H1 (cell line): ENCODE data around the gene ARL14. TPM values are rescaled to one million over a fixed set of nuclear protein-coding genes. Genes with fewer than 3 reads are reported as not detected.

Experiments
- CTCF ChIA-PET: fragments of 300-600 bp; sonication (Branson Sonifier 250); formaldehyde crosslinking; loops from one replicate; lab custom pipeline; 2021; ENCODE audit not compliant: partially characterized antibody; lab: Charles Lee
- POLR2A ChIA-PET: fragments of 300-600 bp; sonication (Branson Sonifier 250); formaldehyde crosslinking; loops from one replicate; lab custom pipeline; 2021; ENCODE audit warnings: inconsistent platforms; ENCODE audit not compliant: partially characterized antibody; lab: Charles Lee
- DNase-seq, 2 experiments: peaks; one replicate each; pipeline versions ENCODE4 v3.0.0 to v3.0.0-alpha.2; 2010 to 2022; ENCODE audit warnings: low spot score in 2 of 2, low read depth in 1 of 2, mixed read lengths in 1 of 2
- FAIRE-seq: peaks from 2 replicates; lab custom pipeline; 2011; peaks lifted over from hg19 to GRCh38; lab: Jason Lieb, UNC
- H2AFZ ChIP-seq: 2 replicates; pipeline ENCODE4 v1.8.1; 2012; ENCODE audit warnings: low read length, inconsistent platforms
- H2AK5ac ChIP-seq: 2 replicates; pipeline ENCODE4 v1.6.1; 2013; ENCODE audit warnings: low read depth, low read length
- H2BK120ac ChIP-seq: replicated peaks from 2 replicates; pipeline ENCODE3; 2013; ENCODE audit warnings: low read depth, low read length, inconsistent platforms
- H2BK12ac ChIP-seq: 2 replicates; pipeline ENCODE4 v1.6.1; 2013; ENCODE audit warnings: low read depth, low read length
- H2BK15ac ChIP-seq: 2 replicates; pipeline ENCODE4 v1.6.1; 2013; ENCODE audit warnings: low read length
- H2BK20ac ChIP-seq: 2 replicates; pipeline ENCODE4 v1.6.1; 2013; ENCODE audit warnings: low read length
- H2BK5ac ChIP-seq: 2 replicates; pipeline ENCODE4 v1.6.1; 2013; ENCODE audit warnings: low read depth, low read length
- H3K14ac ChIP-seq: 2 replicates; pipeline ENCODE4 v1.6.1; 2013; ENCODE audit warnings: inconsistent platforms; ENCODE audit not compliant: insufficient read length
- H3K18ac ChIP-seq: 2 replicates; pipeline ENCODE4 v1.6.1; 2013; ENCODE audit warnings: low read length; ENCODE audit errors: extremely low read depth
- H3K23ac ChIP-seq: 2 replicates; pipeline ENCODE4 v1.6.1; 2013; ENCODE audit warnings: inconsistent platforms; ENCODE audit not compliant: insufficient read length
- H3K23me2 ChIP-seq: 2 replicates; pipeline ENCODE4 v1.6.1; 2013; ENCODE audit warnings: low read depth, low read length
- H3K27ac ChIP-seq: 2 replicates; pipeline ENCODE4 v1.6.1; 2011; ENCODE audit warnings: low read depth, low read length, inconsistent platforms
- H3K27me3 ChIP-seq, 4 experiments: replicated peaks in 1 of 4; 1 replicate in 1 of 4; 2 replicates in 3 of 4; pipeline versions ENCODE4 v1.6.1 to v1.8.1; 2011 to 2013; ENCODE audit warnings: low read length in 3 of 4, mild to moderate bottlenecking in 3 of 4, inconsistent platforms in 2 of 4, mixed read lengths in 2 of 4, moderate library complexity in 1 of 4; ENCODE audit not compliant: control insufficient read depth in 3 of 4, insufficient read depth in 3 of 4; ENCODE audit errors: extremely low read depth in 1 of 4
- H3K36me3 ChIP-seq, 4 experiments: 2 replicates each; pipeline versions ENCODE4 v1.6.1 to v1.8.1; 2011 to 2013; ENCODE audit warnings: mild to moderate bottlenecking in 4 of 4, low read length in 3 of 4, moderate library complexity in 2 of 4, control low read depth in 1 of 4, inconsistent platforms in 1 of 4; ENCODE audit not compliant: insufficient read depth in 4 of 4, control insufficient read depth in 2 of 4
- H3K4ac ChIP-seq: replicated peaks from 2 replicates; pipeline ENCODE3; 2013; ENCODE audit warnings: low read length, low read depth, mixed read lengths, inconsistent platforms; ENCODE audit not compliant: insufficient read length
- H3K4me1 ChIP-seq, 4 experiments: replicated peaks in 1 of 4; 1 replicate in 1 of 4; 2 replicates in 3 of 4; pipeline versions ENCODE4 v1.6.1 to v1.8.1; 2011 to 2013; ENCODE audit warnings: low read length in 3 of 4, inconsistent platforms in 2 of 4, mixed read lengths in 1 of 4; ENCODE audit not compliant: insufficient read depth in 4 of 4, control insufficient read depth in 3 of 4
- H3K4me2 ChIP-seq, 2 experiments: 2 replicates each; pipeline versions ENCODE4 v1.6.1 to v1.8.1; 2011 to 2013; ENCODE audit warnings: low read depth in 2 of 2, low read length in 2 of 2, control low read depth in 1 of 2, inconsistent platforms in 1 of 2, mild to moderate bottlenecking in 1 of 2; ENCODE audit not compliant: insufficient read depth in 1 of 2
- H3K4me3 ChIP-seq, 4 experiments: fragments of 200-600, 300-600 bp in 1 of 4; sonication (generic), shearing (Covaris generic), sonication (Bioruptor Twin) in 1 of 4; 2 replicates each; pipeline versions ENCODE4 v1.5.1 to v1.8.1; 2011 to 2016; ENCODE audit warnings: low read length in 4 of 4, low read depth in 3 of 4, control low read depth in 2 of 4, inconsistent platforms in 2 of 4, mild to moderate bottlenecking in 2 of 4, mixed read lengths in 1 of 4, moderate library complexity in 1 of 4; ENCODE audit not compliant: insufficient read depth in 2 of 4; ENCODE audit errors: extremely low read depth in 1 of 4
- H3K56ac ChIP-seq: replicated peaks from 2 replicates; pipeline ENCODE3; 2013; ENCODE audit warnings: low read depth, mild to moderate bottlenecking, mixed read lengths, low read length, inconsistent platforms; ENCODE audit not compliant: insufficient read length
- H3K79me1 ChIP-seq: 2 replicates; pipeline ENCODE4 v1.6.1; 2013; ENCODE audit warnings: low read depth, low read length, control low read depth
- H3K79me2 ChIP-seq, 2 experiments: 2 replicates each; pipeline versions ENCODE4 v1.6.1 to v1.8.1; 2012 to 2013; ENCODE audit warnings: low read length in 2 of 2, mild to moderate bottlenecking in 2 of 2, inconsistent platforms in 1 of 2; ENCODE audit not compliant: insufficient read depth in 2 of 2, control insufficient read depth in 1 of 2
- H3K9ac ChIP-seq, 4 experiments: replicated peaks in 1 of 4; 1 replicate in 1 of 4; 2 replicates in 3 of 4; pipeline versions ENCODE4 v1.6.1 to v1.8.1; 2011 to 2013; ENCODE audit warnings: low read depth in 3 of 4, low read length in 3 of 4, control low read depth in 2 of 4, mild to moderate bottlenecking in 2 of 4, moderate library complexity in 2 of 4, inconsistent platforms in 1 of 4; ENCODE audit errors: extremely low read depth in 1 of 4
- H3K9me3 ChIP-seq, 2 experiments: 2 replicates each; pipeline versions ENCODE4 v1.6.1 to v1.8.1; 2012 to 2013; ENCODE audit warnings: mild to moderate bottlenecking in 2 of 2, moderate library complexity in 2 of 2, control low read depth in 1 of 2, inconsistent platforms in 1 of 2, low read depth in 1 of 2, low read length in 1 of 2, mixed read lengths in 1 of 2; ENCODE audit not compliant: insufficient read depth in 2 of 2
- H4K20me1 ChIP-seq, 2 experiments: replicated peaks in 1 of 2; 2 replicates each; pipeline versions ENCODE3 to v1.8.1; 2011 to 2013; ENCODE audit warnings: inconsistent platforms in 2 of 2, low read length in 2 of 2, mild to moderate bottlenecking in 1 of 2; ENCODE audit not compliant: insufficient read depth in 2 of 2, control insufficient read depth in 1 of 2
- H4K5ac ChIP-seq: 2 replicates; pipeline ENCODE4 v1.6.1; 2013; ENCODE audit warnings: low read length, low read depth, mixed read lengths, inconsistent platforms; ENCODE audit not compliant: insufficient read length
- H4K8ac ChIP-seq: 2 replicates; pipeline ENCODE4 v1.8.0; 2013; ENCODE audit warnings: mild to moderate bottlenecking, moderate library complexity, low read length, inconsistent platforms; ENCODE audit not compliant: insufficient read depth; ENCODE audit errors: extremely low read depth
- H4K91ac ChIP-seq: replicated peaks from 2 replicates; pipeline ENCODE3; 2013; ENCODE audit warnings: low read length, mixed read lengths, inconsistent platforms; ENCODE audit not compliant: insufficient read length
- CREB1 ChIP-seq: IDR thresholded peaks from 2 replicates; pipeline ENCODE4 v1.6.1; 2012; ENCODE audit warnings: inconsistent platforms
- EP300 ChIP-seq, 2 experiments: IDR thresholded peaks; 1 replicate in 1 of 2; 2 replicates in 1 of 2; pipeline ENCODE4 v1.6.1; 2011 to 2012; ENCODE audit warnings: low read depth in 2 of 2, low read length in 2 of 2, mild to moderate bottlenecking in 2 of 2, borderline replicate concordance in 1 of 2, inconsistent platforms in 1 of 2, moderate library complexity in 1 of 2
- HDAC2 ChIP-seq, 2 experiments: fragments of 300-600 bp in 1 of 2; sonication (generic) in 1 of 2; IDR thresholded peaks; 2 replicates each; pipeline ENCODE4 v1.6.1; 2011 to 2012; ENCODE audit warnings: low read depth in 2 of 2, low read length in 2 of 2, mild to moderate bottlenecking in 2 of 2, moderate library complexity in 2 of 2, borderline replicate concordance in 1 of 2, inconsistent platforms in 1 of 2
- HDAC6 ChIP-seq: IDR thresholded peaks from one replicate; pipeline ENCODE4 v1.7.1; 2012; ENCODE audit warnings: low read depth, mild to moderate bottlenecking, inconsistent platforms, low read length, moderate library complexity
- MAFK ChIP-seq: IDR thresholded peaks from 2 replicates; pipeline ENCODE4 v1.6.1; 2012; ENCODE audit warnings: low read depth, mild to moderate bottlenecking, improper control_type of control experiment, low read length
- NANOG ChIP-seq: IDR thresholded peaks from 2 replicates; pipeline ENCODE4 v1.6.1; 2011; ENCODE audit warnings: low read length, low read depth, mild to moderate bottlenecking, inconsistent platforms; ENCODE audit not compliant: insufficient read depth, poor library complexity, severe bottlenecking
- RXRA ChIP-seq: IDR thresholded peaks from 2 replicates; pipeline ENCODE4 v1.6.1; 2011; ENCODE audit warnings: low read depth, mild to moderate bottlenecking, low read length, moderate library complexity; ENCODE audit not compliant: insufficient read depth
- SIRT6 ChIP-seq: IDR thresholded peaks from one replicate; pipeline ENCODE4 v1.7.1; 2012; ENCODE audit warnings: low read length, inconsistent platforms
- SP2 ChIP-seq: IDR thresholded peaks from 2 replicates; pipeline ENCODE4 v1.6.1; 2012; ENCODE audit warnings: mild to moderate bottlenecking, low read length, inconsistent platforms
- TCF12 ChIP-seq: IDR thresholded peaks from 2 replicates; pipeline ENCODE4 v1.6.1; 2011; ENCODE audit warnings: low read depth, mild to moderate bottlenecking, low read length
- TEAD4 ChIP-seq: IDR thresholded peaks from 2 replicates; pipeline ENCODE4 v1.6.1; 2012; ENCODE audit warnings: low read depth, low read length, inconsistent platforms, mixed read lengths
- WGBS, 2 experiments: shearing (Covaris generic) in 1 of 2; methylation state at CpG; one replicate each; pipeline versions ENCODE4 v1.1.6 to v1.1.7; 2013 to 2015; ENCODE audit warnings: low lambda C conversion rate in 2 of 2, mixed read lengths in 2 of 2, inconsistent platforms in 1 of 2, low coverage in 1 of 2, missing lambda C conversion rate in 1 of 2; ENCODE audit not compliant: insufficient replicate concordance in 2 of 2, insufficient coverage in 1 of 2, insufficient read length in 1 of 2; ENCODE audit errors: extremely low coverage in 1 of 2, missing lambda C conversion rate in 1 of 2; 5-methylcytosine and 5-hydroxymethylcytosine counted together
- polyA plus RNA-seq, 7 experiments: library from polyadenylated mRNA; depleted of rRNA in 3 of 7; stranded (reverse) in 5 of 7; unstranded in 2 of 7; fragments of >200 nt in 5 of 7; fragments of 200-250 nt in 2 of 7; gene quantifications; 1 replicate in 5 of 7; 2 replicates in 1 of 7; 4 replicates in 1 of 7; pipeline versions ENCODE4 v1.2.1 to v1.2.3, GENCODE V29; 2011 to 2013; ENCODE audit warnings: missing spikeins in 2 of 7, mixed read lengths in 2 of 7
- total RNA-seq: library from RNA; stranded (reverse); fragmentation: NEBNext Ultra II Directional; extraction: Animal tissue kit (Norgen Biotek cat#: 25700); gene quantifications from 2 replicates; pipeline ENCODE4 v1.2.1, GENCODE V29; 2021

Gene ARL14
- total and polyA plus RNA-seq, 2 of the 8 experiments (the other 6 are each of a cell fraction or from before 2014, with no cell fraction given): not detected

DNA sequence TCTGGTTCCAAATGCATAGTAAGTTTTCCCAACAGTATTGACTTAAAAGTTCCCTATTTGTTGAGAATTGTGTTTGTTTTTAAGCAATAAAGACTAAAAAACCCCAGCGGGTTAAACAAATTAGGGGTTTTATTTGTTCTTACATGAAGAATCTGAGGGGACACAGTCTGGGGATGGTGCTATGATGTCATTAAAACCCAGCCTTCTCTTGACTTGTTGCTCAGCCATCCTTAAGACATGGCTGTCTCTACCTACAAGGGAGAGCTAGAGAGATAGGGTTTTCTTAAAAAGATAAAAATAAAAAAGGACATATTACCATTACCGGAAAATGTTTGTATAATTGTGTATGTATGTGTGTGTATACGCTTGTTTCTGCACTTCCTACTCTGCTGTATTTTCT is 11.7 kb upstream of the ARL14 start:
- DNase-seq (no peak), FAIRE-seq (no peak)
- Histone ChIP-seq H2BK12ac (no peak overlapping the region), H4K20me1 (no peaks in the 10 kb centered on the region), H3K56ac (no peak overlapping the region), H3K9me3 (no peaks in the 10 kb centered on the region), H3K4me2 (no peak overlapping the region), H3K18ac (no peak overlapping the region), H2BK5ac (no peak overlapping the region), H3K4me1 (no peaks in the 10 kb centered on the region; a peak in 1 of 7 replicates), H3K79me2 (no peaks in the 10 kb centered on the region), H4K8ac (no peak overlapping the region), H4K5ac (no peak overlapping the region), H3K79me1 (no peaks in the 10 kb centered on the region), H3K14ac (no peak overlapping the region), H2BK15ac (no peak overlapping the region), H3K23ac (no peak overlapping the region), H3K9ac (no peak overlapping the region), H4K91ac (no peak overlapping the region), H3K27me3 (no peaks in the 10 kb centered on the region; a peak in 1 of 7 replicates), H3K4ac (no peak overlapping the region), H3K36me3 (no peaks in the 10 kb centered on the region), H2BK20ac (no peak overlapping the region), H3K23me2 (no peaks in the 10 kb centered on the region; the same call in 1 of the 2 replicates), H3K27ac (no peak overlapping the region), H3K4me3 (no peak overlapping the region), H2BK120ac (no peak overlapping the region), H2AK5ac (no peak overlapping the region), H2AFZ (no peak overlapping the region)
- TF ChIP-seq EP300 (IDR thresholded peaks at IDR 0.05; ENCODE audit: borderline replicate concordance in 1 of 2, low read depth in 2 of 2, low read length in 2 of 2) (no peak), HDAC2 (IDR thresholded peaks at IDR 0.05; ENCODE audit: borderline replicate concordance in 1 of 2, low read depth in 2 of 2, low read length in 2 of 2) (no peak), CREB1 (no peak), NANOG (no peak), TCF12 (no peak), HDAC6 (no peak), RXRA (no peak), MAFK (no peak), TEAD4 (no peak), SIRT6 (no peak), SP2 (no peak)
- WGBS, 2 experiments: 97% methylated on average over 3 of the region's 3 CpGs; no CpG with 5 or more reads in 1 of the 2 experiments
- CTCF ChIA-PET: interaction anchor here (1.3 kb wide), 1 partner anchor 20 kb away, joined by 4 read pairs; no protein-coding TSS in a partner anchor
- POLR2A ChIA-PET: no interaction called here
